ENCODE measurements around the gene RAI14.

Gene RAI14

GRCh38 chr5:34715711-34716110, 59.6 kb downstream of the RAI14 start:
- DNase-seq (ENCODE audit: low read depth) = no peak
- TF ChIP-seq, protein P1, sequence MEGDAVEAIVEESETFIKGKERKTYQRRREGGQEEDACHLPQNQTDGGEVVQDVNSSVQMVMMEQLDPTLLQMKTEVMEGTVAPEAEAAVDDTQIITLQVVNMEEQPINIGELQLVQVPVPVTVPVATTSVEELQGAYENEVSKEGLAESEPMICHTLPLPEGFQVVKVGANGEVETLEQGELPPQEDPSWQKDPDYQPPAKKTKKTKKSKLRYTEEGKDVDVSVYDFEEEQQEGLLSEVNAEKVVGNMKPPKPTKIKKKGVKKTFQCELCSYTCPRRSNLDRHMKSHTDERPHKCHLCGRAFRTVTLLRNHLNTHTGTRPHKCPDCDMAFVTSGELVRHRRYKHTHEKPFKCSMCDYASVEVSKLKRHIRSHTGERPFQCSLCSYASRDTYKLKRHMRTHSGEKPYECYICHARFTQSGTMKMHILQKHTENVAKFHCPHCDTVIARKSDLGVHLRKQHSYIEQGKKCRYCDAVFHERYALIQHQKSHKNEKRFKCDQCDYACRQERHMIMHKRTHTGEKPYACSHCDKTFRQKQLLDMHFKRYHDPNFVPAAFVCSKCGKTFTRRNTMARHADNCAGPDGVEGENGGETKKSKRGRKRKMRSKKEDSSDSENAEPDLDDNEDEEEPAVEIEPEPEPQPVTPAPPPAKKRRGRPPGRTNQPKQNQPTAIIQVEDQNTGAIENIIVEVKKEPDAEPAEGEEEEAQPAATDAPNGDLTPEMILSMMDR (IDR thresholded peaks at IDR 0.05; ENCODE audit: control insufficient read depth, extremely low read depth, insufficient read depth) = no peak
- H3K4me3 ChIP-seq (ENCODE audit: low read depth, low read length) = no peak overlapping the region

DNA sequence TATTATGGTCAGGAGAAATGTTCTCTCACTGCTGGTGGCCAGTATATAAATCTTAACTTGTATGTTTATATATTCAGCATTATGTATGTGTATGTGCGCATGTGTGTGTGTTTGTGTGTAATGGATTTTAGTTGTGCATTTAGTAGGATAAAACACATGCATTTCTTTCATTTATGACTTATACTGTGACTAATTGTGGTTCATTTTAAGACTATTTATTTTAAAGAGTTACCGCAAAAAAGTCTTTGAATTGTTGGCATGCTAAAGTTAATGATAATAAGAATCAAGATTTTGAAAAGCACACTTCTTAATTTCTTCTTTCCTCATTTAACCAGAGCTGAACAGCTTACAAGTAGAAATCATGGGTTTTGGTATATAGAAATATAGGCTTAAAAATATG, 60.9 kb downstream of the RAI14 start:
- TF ChIP-seq, protein P1 (IDR thresholded peaks at IDR 0.05; ENCODE audit: control insufficient read depth, extremely low read depth, insufficient read depth) = no peak
- no peak overlapping the region for H3K4me3 ChIP-seq (ENCODE audit: low read depth, low read length)
- no peak for DNase-seq (ENCODE audit: low read depth)

- DNase-seq (ENCODE audit: low read depth) = no peak
- TF ChIP-seq, protein P1 (IDR thresholded peaks at IDR 0.05; ENCODE audit: control insufficient read depth, extremely low read depth, insufficient read depth) = no peak
- H3K4me3 ChIP-seq (ENCODE audit: low read depth, low read length) = no peak overlapping the region
Observed at GRCh38 chr5:34717426-34718327, 61.5 kb downstream of the RAI14 start.

GRCh38 chr5:34718516-34718915, 62.4 kb downstream of the RAI14 start:
- H3K4me3 ChIP-seq (ENCODE audit: low read depth, low read length) = no peak overlapping the region
- DNase-seq (ENCODE audit: low read depth) = no peak

DNA sequence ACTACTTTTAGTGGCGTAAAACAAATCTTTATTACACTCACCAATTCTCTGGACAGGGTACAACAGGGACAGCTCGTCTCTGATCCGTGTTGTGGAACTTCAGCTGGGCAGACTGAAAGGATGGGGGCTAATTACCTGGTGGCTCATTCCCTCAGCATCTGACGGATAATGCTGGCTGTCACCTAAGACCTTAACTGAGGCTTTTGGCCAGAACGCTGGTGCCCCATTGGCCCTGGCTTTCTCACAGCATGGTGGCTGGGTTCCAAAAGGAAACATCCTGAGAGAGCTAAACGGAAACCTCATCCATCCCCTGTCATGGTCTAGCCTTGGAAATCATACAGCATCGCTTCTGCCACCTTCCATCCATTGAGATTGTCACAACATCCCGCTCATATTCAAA, 62.9 kb downstream of the RAI14 start:
- no peak for DNase-seq (ENCODE audit: low read depth)
- TF ChIP-seq, protein P1 (IDR thresholded peaks at IDR 0.05; ENCODE audit: control insufficient read depth, extremely low read depth, insufficient read depth) = no peak
- H3K4me3 ChIP-seq (ENCODE audit: low read depth, low read length) = no peak overlapping the region

More at GRCh38 chr5:34718516-34718915, 62.4 kb downstream of the RAI14 start:
- TF ChIP-seq, protein P1 (IDR thresholded peaks at IDR 0.05; ENCODE audit: control insufficient read depth, extremely low read depth, insufficient read depth) = no peak

- DNase-seq (ENCODE audit: low read depth) = no peak
- TF ChIP-seq, protein P1 (IDR thresholded peaks at IDR 0.05; ENCODE audit: control insufficient read depth, extremely low read depth, insufficient read depth) = no peak
- H3K4me3 ChIP-seq (ENCODE audit: low read depth, low read length) = no peak overlapping the region
Observed at GRCh38 chr5:34721327-34721726, 65.2 kb downstream of the RAI14 start.

Measured in LNCaP clone FGC (cell line).